T-helper 22 cell (primary cell): ENCODE results near the gene DCPS.
"Not testable (repeated sequence)": the region's sequence is repeated elsewhere in the genome, so short reads cannot be mapped to it uniquely, and the experiment has no call there.

ENCODE experiments used
- DNase-seq: peaks from one replicate; pipeline ENCODE4 v3.0.0-alpha.2; 2020; ENCODE audit warnings: low read depth

Gene DCPS

DNA sequence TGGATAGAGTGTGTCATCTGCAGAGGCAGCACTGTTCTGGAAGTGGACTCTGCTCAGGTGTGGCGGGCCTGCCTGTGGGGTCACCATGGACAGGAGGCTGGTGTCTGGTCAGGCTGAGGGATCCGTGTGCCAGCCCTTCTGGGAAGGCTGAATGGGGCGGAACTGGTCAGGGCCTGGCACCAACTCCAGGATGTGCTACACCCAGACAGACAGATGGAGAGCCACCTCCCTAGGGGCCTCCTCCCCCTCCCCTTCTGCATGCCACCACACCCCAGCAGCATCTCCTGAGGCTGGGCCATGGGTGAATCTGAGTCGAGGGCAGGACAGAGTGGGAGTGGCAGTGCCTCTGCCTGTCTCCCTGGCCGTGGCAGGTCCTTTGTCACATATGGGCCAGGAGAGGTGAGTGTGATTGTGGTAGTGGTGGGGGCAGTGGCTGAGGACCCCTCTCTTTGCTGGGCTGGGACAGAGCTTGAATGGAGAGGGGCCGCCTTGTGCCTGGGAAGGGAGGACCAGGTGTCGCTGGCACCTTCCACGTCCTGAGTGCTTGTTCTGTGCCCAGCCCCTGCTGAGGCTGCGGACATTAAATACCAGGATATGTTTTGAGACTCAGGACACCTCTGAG lies 80.7 kb downstream of the DCPS start:
- DNase-seq: no peak

DNA sequence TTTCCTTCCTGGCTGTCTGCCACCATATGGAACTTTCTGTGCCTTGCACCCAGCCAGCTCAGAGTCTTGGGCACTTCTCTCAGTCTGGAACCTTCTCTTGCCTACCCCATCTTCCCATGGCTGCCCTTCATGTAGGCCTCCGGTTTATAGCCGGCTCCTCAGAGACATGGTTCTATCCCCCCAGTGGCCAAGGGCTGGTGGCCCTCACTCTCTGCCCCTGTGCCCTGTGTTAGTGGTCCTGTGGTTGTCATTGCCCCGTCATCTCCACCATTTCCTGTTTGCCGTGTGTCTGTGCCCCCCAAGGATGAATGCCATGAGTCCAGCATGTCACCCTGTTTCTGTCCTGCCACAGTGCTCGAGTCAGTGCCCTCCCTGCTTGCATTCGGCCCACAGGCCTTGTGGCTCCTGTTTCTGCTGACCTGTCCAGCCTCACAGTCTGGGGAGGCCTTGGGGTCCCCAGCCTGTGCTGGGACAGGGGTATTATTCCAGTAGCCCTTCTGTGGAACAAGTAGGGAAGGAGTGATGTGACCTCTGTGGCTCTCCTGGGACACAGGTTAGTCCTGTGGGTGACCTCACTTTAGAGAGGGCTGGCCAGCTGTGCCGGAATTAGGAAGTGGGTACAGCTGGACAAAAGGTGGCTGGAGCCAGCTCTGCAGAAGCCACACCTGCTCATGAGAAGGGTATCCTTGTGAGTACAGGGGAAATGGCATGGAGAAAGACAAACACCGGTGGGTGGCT lies 82.3 kb downstream of the DCPS start:
- no peak for DNase-seq

DNA sequence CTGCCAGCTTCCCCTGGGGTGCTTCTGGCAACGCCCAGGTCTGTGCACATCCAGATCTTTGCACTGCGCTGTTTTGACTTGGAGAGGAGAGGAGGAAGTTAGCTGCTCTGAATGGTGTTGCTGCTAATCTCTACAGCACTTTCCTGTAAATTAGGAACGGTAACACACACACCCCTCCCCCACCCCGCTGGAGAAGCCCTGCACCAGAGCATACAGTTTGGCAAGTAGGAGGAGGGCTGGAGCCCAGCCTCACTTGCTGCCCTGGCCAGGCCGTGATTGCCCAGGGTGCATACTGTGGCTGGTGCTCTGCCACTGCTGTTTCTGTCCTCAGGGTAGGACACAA lies 82.8 kb downstream of the DCPS start:
- not testable (repeated sequence) for DNase-seq

DNA sequence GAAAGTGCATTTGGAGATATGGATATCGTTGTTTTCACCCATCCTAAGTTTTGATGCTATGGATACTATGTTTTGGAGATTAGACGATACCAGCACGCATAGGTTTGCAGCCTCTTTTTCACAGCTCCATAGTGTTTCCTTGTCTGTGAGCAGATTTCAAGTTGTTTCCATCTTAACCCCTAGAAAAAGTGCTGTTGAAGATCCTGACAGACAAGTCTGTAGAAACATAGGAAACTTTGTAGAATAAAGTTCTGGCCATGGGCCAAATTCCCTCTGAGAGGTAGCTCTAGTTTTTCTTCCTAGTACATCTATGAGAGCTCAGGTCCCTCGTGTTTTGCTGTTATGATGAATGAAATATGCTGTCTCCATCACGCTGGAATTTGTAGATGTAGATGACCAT lies 84.0 kb downstream of the DCPS start:
- DNase-seq: no peak

DNA sequence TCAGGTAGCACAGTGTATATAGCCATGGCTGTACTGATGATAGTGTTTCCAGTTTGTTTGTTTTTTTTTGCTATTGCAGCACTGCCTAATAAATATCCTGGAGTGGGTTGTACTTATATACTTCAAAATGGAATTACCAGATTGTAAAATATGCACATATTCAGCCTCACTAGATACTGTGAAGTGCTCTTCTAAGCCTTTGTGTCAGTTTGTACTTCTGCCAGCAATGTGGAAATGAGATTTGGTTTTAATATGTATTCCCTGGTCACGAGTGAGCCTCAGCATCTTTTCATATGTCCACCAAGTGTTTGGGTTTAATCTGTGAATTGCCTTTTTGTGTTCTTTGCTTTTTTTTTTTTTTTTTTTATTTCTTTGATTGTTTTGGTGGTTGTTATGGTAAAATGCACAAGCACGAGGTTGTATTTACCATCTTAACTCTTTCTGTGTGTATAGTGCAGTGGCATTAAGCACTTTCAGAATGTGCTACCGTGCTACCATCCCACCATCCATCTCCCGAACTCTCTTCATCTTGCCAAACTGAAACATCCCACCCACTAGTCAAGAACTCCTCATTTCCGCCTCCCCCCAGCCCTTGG lies 86.5 kb downstream of the DCPS start:
- DNase-seq: no peak

DNA sequence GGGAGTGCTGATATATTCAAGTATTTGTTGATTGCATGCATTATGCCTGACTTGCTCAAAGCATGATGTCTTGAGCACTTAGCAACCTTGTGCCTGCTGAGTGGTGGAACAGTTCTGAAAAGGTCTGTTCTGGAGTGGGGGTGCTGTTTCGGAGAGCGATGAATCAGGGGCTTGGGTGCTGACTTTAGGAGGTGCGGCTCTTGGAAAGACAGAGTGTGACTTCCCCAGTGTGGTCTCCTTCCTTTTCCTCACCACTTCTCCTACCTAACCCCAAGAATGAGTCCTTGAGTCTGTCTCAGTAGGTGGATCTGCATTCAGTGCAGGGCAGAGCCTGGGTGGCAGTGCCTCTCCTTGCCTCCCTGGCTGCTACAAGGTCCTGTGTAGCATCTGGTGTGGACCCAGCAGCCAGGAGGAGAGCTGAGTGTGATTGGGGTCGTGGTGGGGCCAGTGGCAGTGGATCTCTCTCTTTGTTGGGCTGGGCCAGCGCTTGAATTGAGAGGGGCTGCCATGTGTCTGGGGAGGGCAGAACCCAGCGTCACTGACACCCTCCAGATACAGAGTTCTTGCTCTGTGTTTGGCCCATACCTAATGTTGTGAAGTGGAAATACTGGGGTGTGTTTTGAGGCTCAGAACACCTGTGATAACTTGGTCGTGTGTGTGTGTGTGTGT lies 87.6 kb downstream of the DCPS start:
- no peak for DNase-seq

DNA sequence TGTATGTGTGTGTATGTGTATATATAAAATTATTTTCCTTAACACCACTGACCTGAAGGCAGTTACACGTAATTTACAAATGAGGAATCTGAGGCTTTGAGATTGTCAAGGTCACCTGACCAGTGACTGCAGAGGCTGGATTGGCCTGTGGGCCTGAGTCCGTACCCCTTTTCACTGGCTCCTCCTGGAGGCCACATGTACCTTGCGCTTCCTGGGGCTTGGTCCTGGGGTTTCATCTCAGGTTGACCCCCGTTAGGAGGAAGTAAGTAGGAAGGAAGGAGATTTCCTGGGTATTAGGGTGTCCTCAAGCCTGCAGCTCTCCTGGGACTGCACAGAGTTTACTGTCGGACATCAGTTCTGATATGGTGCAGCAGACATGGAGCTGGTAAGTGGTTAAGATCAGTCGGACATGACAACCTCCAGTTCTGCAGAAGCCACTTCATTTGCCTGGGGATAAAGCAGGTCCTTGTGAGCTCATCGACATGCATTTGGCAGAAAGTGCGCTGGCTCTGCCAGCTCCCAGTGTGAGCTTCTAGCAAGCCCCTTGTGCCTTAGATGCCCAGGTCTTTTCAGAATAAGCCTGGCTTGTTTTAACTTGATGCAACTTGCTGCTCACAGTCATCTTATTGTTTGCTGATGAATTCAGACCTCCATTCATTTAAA lies 88.2 kb downstream of the DCPS start:
- no peak for DNase-seq

DNA sequence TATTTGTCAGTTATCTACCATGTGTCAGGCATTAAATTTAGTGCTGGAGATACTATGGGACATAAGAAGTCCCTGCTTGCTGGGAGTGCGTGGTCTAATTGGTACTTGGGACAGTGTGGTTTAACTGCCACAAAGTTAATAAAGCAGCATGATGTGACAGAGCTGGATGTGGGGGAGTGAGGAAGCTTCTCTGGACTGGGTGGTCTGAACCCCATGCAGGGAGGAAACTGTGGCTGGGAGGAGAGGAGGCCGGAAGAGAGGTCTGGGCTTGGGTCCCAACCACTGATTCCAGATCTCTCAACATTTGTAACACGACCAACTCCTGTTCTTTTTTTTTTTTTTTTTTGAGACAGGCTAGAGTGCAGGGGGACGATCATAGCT lies 88.8 kb downstream of the DCPS start:
- DNase-seq: no peak

DNA sequence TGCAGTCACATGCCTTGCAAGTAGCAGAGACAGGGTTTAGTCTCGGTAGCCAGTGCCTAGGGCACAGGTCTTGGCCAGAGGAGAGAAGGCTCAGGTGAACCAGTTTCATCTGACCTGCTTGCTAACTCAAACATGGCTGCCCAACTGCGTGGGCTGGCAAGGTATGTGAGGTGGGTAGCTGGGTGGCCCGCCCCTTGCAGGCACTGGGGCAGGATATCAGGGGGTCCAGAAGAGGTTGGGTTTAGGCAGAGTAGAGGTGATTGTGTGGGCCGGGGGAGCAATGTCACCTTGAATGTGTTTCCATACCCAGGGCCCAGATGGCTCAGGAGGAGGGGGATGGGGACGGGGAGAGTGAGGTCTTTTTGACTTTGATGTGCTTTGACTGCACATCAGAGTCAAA lies 89.3 kb downstream of the DCPS start:
- no peak for DNase-seq

DNA sequence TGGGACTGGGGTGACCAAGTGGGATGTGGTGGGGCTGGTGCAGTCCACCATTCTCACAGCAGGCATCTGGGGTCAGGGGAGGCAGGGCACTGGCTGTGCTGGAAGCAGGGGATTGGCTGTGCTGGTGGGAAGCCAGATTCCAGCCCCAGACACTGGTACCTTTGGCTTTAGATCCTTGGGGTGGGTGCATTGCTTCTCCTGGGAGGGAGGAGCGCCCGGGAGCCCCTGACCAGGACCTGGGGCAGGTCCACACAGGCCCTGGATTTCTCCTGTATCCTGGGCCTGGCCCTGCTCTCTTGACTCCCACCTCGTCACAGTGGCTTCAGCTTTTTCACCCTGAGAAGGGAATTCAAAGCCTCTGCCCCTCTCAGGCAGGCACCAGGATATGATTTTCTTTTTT lies 90.2 kb downstream of the DCPS start:
- DNase-seq: no peak

DNA sequence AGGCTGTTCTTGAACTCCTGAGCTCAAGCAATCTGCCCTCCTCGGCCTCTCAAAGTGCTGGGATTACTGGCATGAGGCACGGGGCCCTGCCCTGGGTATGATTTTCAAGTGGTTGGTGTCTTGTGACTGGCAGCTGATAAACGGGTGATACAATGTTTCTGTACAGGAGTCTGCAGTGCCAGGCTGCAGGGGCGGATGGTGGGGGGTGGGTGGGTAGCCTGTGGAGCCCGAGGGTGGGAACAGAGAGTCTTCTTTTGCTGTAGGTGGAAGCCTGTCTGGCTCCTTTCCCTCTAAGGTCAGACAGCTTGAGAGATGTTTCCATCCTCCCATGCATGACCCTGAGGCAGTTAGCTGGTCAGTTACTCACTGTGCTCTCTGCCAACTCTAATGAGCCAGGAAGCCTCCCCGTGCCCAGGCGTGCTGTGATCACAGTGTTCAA lies 90.8 kb downstream of the DCPS start:
- not testable (repeated sequence) for DNase-seq
